ENCODE measurements around the gene SLC22A2.

The SLC22A2 gene

DNA sequence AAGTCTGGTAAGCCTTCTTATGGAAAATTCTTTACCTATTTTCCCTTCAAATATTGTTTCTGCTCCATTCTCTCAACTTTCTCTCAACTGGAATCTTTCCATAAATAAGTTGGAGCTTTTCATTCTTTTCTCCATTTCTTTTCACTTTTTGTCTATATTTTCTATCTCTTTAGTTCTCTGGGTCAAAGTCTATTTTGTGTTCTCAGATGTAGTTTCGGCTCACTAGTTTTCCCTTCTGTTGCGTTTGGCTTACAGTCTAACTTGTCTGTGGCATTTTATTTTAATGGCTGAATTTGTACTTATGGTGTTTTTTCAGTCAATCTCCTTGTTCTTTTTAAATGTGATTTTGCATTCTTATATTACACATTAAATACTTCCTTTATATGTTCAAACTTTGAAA lies 14.1 kb upstream of the SLC22A2 start:
- no peaks in the 10 kb centered on the region for H3K36me3 ChIP-seq (ENCODE audit: control insufficient read depth, insufficient read depth, low read length)
- no peaks in the 10 kb centered on the region for H3K27me3 ChIP-seq (ENCODE audit: insufficient read depth, low read length, poor library complexity)
- no peak overlapping the region for H3K4ac ChIP-seq (ENCODE audit: low read depth, low read length)
- no peak overlapping the region for H4K8ac ChIP-seq (ENCODE audit: low read depth, low read length)
- no peak overlapping the region for H3K4me2 ChIP-seq (ENCODE audit: low read length)
- no peaks in the 10 kb centered on the region for H3K79me1 ChIP-seq (ENCODE audit: low read length)
- no peak overlapping the region for H2BK15ac ChIP-seq (replicated peaks; ENCODE audit: low read depth)
- H3K23ac ChIP-seq (ENCODE audit: low read length): no peak overlapping the region
- H3K56ac ChIP-seq (ENCODE audit: low read length): no peak overlapping the region
- no peak for DNase-seq
- H3K27ac ChIP-seq (ENCODE audit: low read depth, low read length): no peak overlapping the region
- WGBS (ENCODE audit: extremely low coverage, insufficient coverage, low lambda C conversion rate): no CpG with 5 or more reads among the region's 2 CpGs
- no peak overlapping the region for H3K4me3 ChIP-seq (ENCODE audit: low read length)
- H2BK120ac ChIP-seq (ENCODE audit: low read depth, low read length): no peak overlapping the region
- no peak overlapping the region for H2AK5ac ChIP-seq (ENCODE audit: low read length)
- no peak overlapping the region for H3K18ac ChIP-seq (ENCODE audit: low read length)
- H3K9ac ChIP-seq (ENCODE audit: low read length): no peak overlapping the region
- H3K79me2 ChIP-seq (ENCODE audit: control insufficient read depth, insufficient read depth, low read length): no peaks in the 10 kb centered on the region
- no peak overlapping the region for H4K5ac ChIP-seq (ENCODE audit: low read length)
- no peaks in the 10 kb centered on the region for H3K4me1 ChIP-seq (ENCODE audit: control insufficient read depth, low read depth, low read length)
- H2BK5ac ChIP-seq (ENCODE audit: low read length): no peak overlapping the region

DNA sequence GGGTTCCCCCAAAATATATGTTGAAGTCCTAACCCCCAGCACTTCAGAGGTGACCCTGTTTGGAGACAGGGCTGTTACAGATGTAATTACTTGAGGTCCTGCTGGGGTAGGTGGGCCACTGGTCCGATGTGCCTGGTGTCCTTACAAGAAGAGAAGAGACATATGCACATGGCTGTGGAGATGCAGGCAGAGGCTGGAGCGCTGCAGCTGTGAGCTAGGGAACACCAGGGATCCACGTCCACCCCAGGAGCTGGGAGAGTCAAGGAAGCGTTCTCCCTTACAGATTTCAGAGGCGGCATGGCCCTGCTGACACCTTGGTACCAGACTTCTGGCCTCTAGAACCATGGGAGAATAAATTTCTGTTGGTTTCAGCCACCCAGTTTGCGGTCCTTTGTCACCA lies 11.7 kb upstream of the SLC22A2 start:
- no peaks in the 10 kb centered on the region for H3K4me1 ChIP-seq (ENCODE audit: control insufficient read depth, low read depth, low read length)
- H2BK5ac ChIP-seq (ENCODE audit: low read length): no peak overlapping the region
- no peak overlapping the region for H2BK15ac ChIP-seq (replicated peaks; ENCODE audit: low read depth)
- H3K79me2 ChIP-seq (ENCODE audit: control insufficient read depth, insufficient read depth, low read length): no peaks in the 10 kb centered on the region
- no peaks in the 10 kb centered on the region for H3K36me3 ChIP-seq (ENCODE audit: control insufficient read depth, insufficient read depth, low read length)
- no CpG with 5 or more reads among the region's 6 CpGs for WGBS (ENCODE audit: extremely low coverage, insufficient coverage, low lambda C conversion rate)
- no peaks in the 10 kb centered on the region for H3K27me3 ChIP-seq (ENCODE audit: insufficient read depth, low read length, poor library complexity)
- no peak overlapping the region for H3K4me2 ChIP-seq (ENCODE audit: low read length)
- H2BK120ac ChIP-seq (ENCODE audit: low read depth, low read length): no peak overlapping the region
- no peak overlapping the region for H3K23ac ChIP-seq (ENCODE audit: low read length)
- no peak overlapping the region for H3K56ac ChIP-seq (ENCODE audit: low read length)
- H4K5ac ChIP-seq (ENCODE audit: low read length): no peak overlapping the region
- H3K4ac ChIP-seq (ENCODE audit: low read depth, low read length): no peak overlapping the region
- no peak overlapping the region for H3K18ac ChIP-seq (ENCODE audit: low read length)
- H4K8ac ChIP-seq (ENCODE audit: low read depth, low read length): no peak overlapping the region
- no peak overlapping the region for H2AK5ac ChIP-seq (ENCODE audit: low read length)
- no peak overlapping the region for H3K27ac ChIP-seq (ENCODE audit: low read depth, low read length)
- H3K4me3 ChIP-seq (ENCODE audit: low read length): no peak overlapping the region
- H3K79me1 ChIP-seq (ENCODE audit: low read length): no peaks in the 10 kb centered on the region
- H3K9ac ChIP-seq (ENCODE audit: low read length): no peak overlapping the region
- no peak for DNase-seq

DNA sequence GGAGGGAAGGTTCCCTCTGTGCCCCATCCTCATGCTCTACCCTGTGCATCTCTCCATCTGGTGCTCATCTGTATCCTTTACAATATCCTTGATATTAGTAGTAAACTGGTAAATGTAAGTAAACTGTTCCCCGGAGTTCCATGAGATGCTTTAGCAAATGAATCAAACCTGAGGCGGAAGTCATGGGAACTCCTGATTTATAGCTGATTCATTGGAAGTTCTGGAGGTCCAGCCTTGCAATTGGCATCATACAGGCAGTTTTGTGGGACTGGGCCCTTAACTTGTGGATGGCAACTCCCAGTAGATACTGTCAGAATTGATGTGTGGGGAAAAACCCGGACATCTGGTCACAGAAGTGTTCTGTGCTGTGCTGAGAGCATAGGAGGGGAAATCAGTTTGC lies 11.2 kb upstream of the SLC22A2 start:
- Histone ChIP-seq H3K4ac (ENCODE audit: low read depth, low read length) (no peak overlapping the region), H3K9ac (ENCODE audit: low read length) (no peak overlapping the region), H3K23ac (ENCODE audit: low read length) (no peak overlapping the region), H3K56ac (ENCODE audit: low read length) (no peak overlapping the region), H3K36me3 (ENCODE audit: control insufficient read depth, insufficient read depth, low read length) (no peaks in the 10 kb centered on the region), H3K27me3 (ENCODE audit: insufficient read depth, low read length, poor library complexity) (no peaks in the 10 kb centered on the region), H4K8ac (ENCODE audit: low read depth, low read length) (no peak overlapping the region), H2BK120ac (ENCODE audit: low read depth, low read length) (no peak overlapping the region), H2AK5ac (ENCODE audit: low read length) (no peak overlapping the region), H3K4me3 (ENCODE audit: low read length) (no peak overlapping the region), H2BK5ac (ENCODE audit: low read length) (no peak overlapping the region), H4K5ac (ENCODE audit: low read length) (no peak overlapping the region), H3K4me1 (ENCODE audit: control insufficient read depth, low read depth, low read length) (no peaks in the 10 kb centered on the region), H3K27ac (ENCODE audit: low read depth, low read length) (no peak overlapping the region), H2BK15ac (replicated peaks; ENCODE audit: low read depth) (no peak overlapping the region), H3K18ac (ENCODE audit: low read length) (no peak overlapping the region), H3K4me2 (ENCODE audit: low read length) (no peak overlapping the region), H3K79me1 (ENCODE audit: low read length) (no peaks in the 10 kb centered on the region), H3K79me2 (ENCODE audit: control insufficient read depth, insufficient read depth, low read length) (no peaks in the 10 kb centered on the region)
- no peak for DNase-seq
- no CpG with 5 or more reads among the region's 3 CpGs for WGBS (ENCODE audit: extremely low coverage, insufficient coverage, low lambda C conversion rate)

DNA sequence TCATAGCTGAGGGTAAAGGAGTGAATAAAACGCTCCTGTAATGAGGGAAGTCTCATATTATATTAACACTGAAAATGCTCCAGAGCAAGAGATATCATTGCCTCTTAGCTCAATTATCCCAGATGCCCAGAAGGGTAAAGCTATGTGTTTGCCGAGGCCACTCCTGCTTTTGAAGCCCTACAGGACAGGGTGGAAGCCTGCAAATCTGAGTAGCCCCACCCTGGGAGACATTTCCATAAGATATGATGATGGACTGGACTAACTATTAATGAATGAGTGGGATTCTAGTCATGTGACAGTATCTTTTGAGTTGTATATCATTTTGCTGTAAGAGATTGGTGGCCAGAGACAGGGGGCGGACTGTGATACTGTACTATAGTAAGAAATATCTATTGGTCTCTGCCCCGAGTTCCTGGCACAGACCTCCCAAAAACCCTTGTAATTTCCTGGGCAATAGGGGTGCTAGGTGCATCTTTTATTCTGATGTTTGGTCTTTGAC lies 10.5 kb upstream of the SLC22A2 start:
- WGBS (ENCODE audit: extremely low coverage, insufficient coverage, low lambda C conversion rate): no CpG with 5 or more reads among the region's 4 CpGs
- H3K4me3 ChIP-seq (ENCODE audit: low read length): no peak overlapping the region
- H3K36me3 ChIP-seq (ENCODE audit: control insufficient read depth, insufficient read depth, low read length): no peaks in the 10 kb centered on the region
- H3K9ac ChIP-seq (ENCODE audit: low read length): no peak overlapping the region
- no peaks in the 10 kb centered on the region for H3K27me3 ChIP-seq (ENCODE audit: insufficient read depth, low read length, poor library complexity)
- no peak overlapping the region for H2BK120ac ChIP-seq (ENCODE audit: low read depth, low read length)
- no peak overlapping the region for H3K4me2 ChIP-seq (ENCODE audit: low read length)
- no peaks in the 10 kb centered on the region for H3K4me1 ChIP-seq (ENCODE audit: control insufficient read depth, low read depth, low read length)
- no peaks in the 10 kb centered on the region for H3K79me2 ChIP-seq (ENCODE audit: control insufficient read depth, insufficient read depth, low read length)
- no peak overlapping the region for H2AK5ac ChIP-seq (ENCODE audit: low read length)
- no peak overlapping the region for H3K23ac ChIP-seq (ENCODE audit: low read length)
- no peak overlapping the region for H2BK15ac ChIP-seq (replicated peaks; ENCODE audit: low read depth)
- H4K8ac ChIP-seq (ENCODE audit: low read depth, low read length): no peak overlapping the region
- no peak overlapping the region for H3K4ac ChIP-seq (ENCODE audit: low read depth, low read length)
- H4K5ac ChIP-seq (ENCODE audit: low read length): no peak overlapping the region
- no peak overlapping the region for H3K27ac ChIP-seq (ENCODE audit: low read depth, low read length)
- no peak overlapping the region for H3K56ac ChIP-seq (ENCODE audit: low read length)
- H3K18ac ChIP-seq (ENCODE audit: low read length): no peak overlapping the region
- no peaks in the 10 kb centered on the region for H3K79me1 ChIP-seq (ENCODE audit: low read length)
- DNase-seq: no peak
- no peak overlapping the region for H2BK5ac ChIP-seq (ENCODE audit: low read length)

DNA sequence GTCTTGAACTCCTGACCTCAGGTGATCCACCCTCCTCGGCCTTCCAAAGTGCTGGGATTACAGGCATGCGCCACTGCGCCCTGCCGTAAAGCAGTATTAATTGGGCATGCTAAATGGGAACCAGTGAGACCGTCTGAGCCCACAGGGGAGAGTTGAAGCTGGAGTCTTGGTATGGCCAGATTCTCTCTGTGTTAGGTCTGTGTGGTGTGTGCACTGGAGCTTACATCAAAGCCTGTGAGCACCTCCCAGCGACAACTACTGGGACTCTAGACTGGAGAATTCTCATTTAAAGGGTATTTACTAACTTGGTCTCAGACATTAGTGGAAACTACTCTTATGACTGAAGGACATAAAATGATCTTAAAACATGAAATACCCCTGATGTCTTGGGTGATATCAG lies 8.5 kb upstream of the SLC22A2 start:
- Histone ChIP-seq H4K5ac (ENCODE audit: low read length) (no peak overlapping the region), H3K4me3 (ENCODE audit: low read length) (no peak overlapping the region), H3K4me1 (ENCODE audit: control insufficient read depth, low read depth, low read length) (peaks cover 4% of the 10 kb centered on the region), H3K9ac (ENCODE audit: low read length) (no peak overlapping the region), H2AK5ac (ENCODE audit: low read length) (no peak overlapping the region), H2BK15ac (replicated peaks; ENCODE audit: low read depth) (no peak overlapping the region), H3K79me1 (ENCODE audit: low read length) (no peaks in the 10 kb centered on the region), H3K27ac (ENCODE audit: low read depth, low read length) (no peak overlapping the region), H3K23ac (ENCODE audit: low read length) (no peak overlapping the region), H3K18ac (ENCODE audit: low read length) (no peak overlapping the region), H2BK120ac (ENCODE audit: low read depth, low read length) (no peak overlapping the region), H3K79me2 (ENCODE audit: control insufficient read depth, insufficient read depth, low read length) (no peaks in the 10 kb centered on the region), H3K4me2 (ENCODE audit: low read length) (no peak overlapping the region), H3K4ac (ENCODE audit: low read depth, low read length) (no peak overlapping the region), H3K56ac (ENCODE audit: low read length) (no peak overlapping the region), H3K27me3 (ENCODE audit: insufficient read depth, low read length, poor library complexity) (no peaks in the 10 kb centered on the region), H4K8ac (ENCODE audit: low read depth, low read length) (no peak overlapping the region), H2BK5ac (ENCODE audit: low read length) (no peak overlapping the region), H3K36me3 (ENCODE audit: control insufficient read depth, insufficient read depth, low read length) (no peaks in the 10 kb centered on the region)
- WGBS (ENCODE audit: extremely low coverage, insufficient coverage, low lambda C conversion rate): no CpG with 5 or more reads among the region's 6 CpGs
- no peak for DNase-seq

DNA sequence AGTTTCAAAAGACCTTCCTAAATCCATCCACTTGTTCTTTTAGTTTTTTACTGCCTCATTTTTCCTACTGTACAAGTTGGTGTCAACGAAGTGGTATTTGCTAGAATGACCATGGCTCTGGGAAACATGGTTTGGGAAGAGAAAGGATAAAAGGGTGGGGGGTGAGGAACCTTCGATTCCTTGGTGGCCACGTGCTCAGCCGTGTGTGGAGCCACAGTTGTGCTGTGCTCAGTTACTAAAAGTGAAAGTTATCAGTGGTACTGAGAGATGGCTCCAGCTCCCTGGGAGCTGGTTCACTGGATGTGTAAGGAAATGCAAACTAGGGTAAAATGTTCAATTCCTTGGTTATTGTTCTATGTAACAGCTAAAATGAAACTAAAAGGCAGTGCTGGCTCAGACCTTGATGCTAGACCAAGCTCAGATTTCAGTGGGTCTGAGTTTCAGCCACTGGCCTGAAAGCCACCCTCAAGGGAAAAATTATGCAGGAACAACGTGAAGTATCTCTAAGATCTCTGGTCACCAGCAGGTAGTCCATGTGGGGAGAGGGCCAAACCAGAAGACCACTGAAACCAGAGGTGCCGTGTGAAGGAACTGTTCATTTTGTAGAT lies 7.4 kb upstream of the SLC22A2 start:
- Histone ChIP-seq H3K27me3 (ENCODE audit: insufficient read depth, low read length, poor library complexity) (no peaks in the 10 kb centered on the region), H3K9ac (ENCODE audit: low read length) (no peak overlapping the region), H3K56ac (ENCODE audit: low read length) (no peak overlapping the region), H3K4ac (ENCODE audit: low read depth, low read length) (no peak overlapping the region), H2AK5ac (ENCODE audit: low read length) (no peak overlapping the region), H4K8ac (ENCODE audit: low read depth, low read length) (no peak overlapping the region), H3K4me3 (ENCODE audit: low read length) (no peak overlapping the region), H2BK120ac (ENCODE audit: low read depth, low read length) (no peak overlapping the region), H3K4me2 (ENCODE audit: low read length) (no peak overlapping the region), H3K79me1 (ENCODE audit: low read length) (no peaks in the 10 kb centered on the region), H3K4me1 (ENCODE audit: control insufficient read depth, low read depth, low read length) (peaks cover 4% of the 10 kb centered on the region), H2BK5ac (ENCODE audit: low read length) (no peak overlapping the region), H4K5ac (ENCODE audit: low read length) (no peak overlapping the region), H3K79me2 (ENCODE audit: control insufficient read depth, insufficient read depth, low read length) (no peaks in the 10 kb centered on the region), H3K18ac (ENCODE audit: low read length) (no peak overlapping the region), H2BK15ac (replicated peaks; ENCODE audit: low read depth) (no peak overlapping the region), H3K36me3 (ENCODE audit: control insufficient read depth, insufficient read depth, low read length) (no peaks in the 10 kb centered on the region), H3K23ac (ENCODE audit: low read length) (no peak overlapping the region), H3K27ac (ENCODE audit: low read depth, low read length) (no peak overlapping the region)
- WGBS (ENCODE audit: extremely low coverage, insufficient coverage, low lambda C conversion rate): no CpG with 5 or more reads among the region's 6 CpGs
- DNase-seq: no peak

Measured in mesendoderm (in vitro differentiated cells).